Mesenchymal stem cell (in vitro differentiated cells and primary cell): Measurements from ENCODE around the gene CERK.

ENCODE experiments used
- DNase-seq: peaks from one replicate; pipeline ENCODE4 v3.0.0-alpha.2; 2013
- H2AFZ ChIP-seq: one replicate; pipeline ENCODE4 v1.6.1; 2013; ENCODE audit warnings: low read depth, mild to moderate bottlenecking, control low read depth, inconsistent platforms, low read length, moderate library complexity
- H2AK5ac ChIP-seq: 2 replicates; pipeline ENCODE4 v1.6.1; 2013; ENCODE audit warnings: low read length, moderate library complexity, mild to moderate bottlenecking, inconsistent platforms; ENCODE audit not compliant: severe bottlenecking
- H2BK120ac ChIP-seq: one replicate; pipeline ENCODE4 v1.6.1; 2013; ENCODE audit warnings: low read depth, mild to moderate bottlenecking, inconsistent platforms, low read length, moderate library complexity
- H2BK12ac ChIP-seq, 2 experiments: one replicate each; pipeline ENCODE4 v1.6.1; 2013; ENCODE audit warnings: inconsistent platforms in 2 of 2, low read length in 2 of 2, mild to moderate bottlenecking in 2 of 2, moderate library complexity in 2 of 2, control low read depth in 1 of 2
- H2BK15ac ChIP-seq: one replicate; pipeline ENCODE4 v1.6.1; 2013; ENCODE audit warnings: mild to moderate bottlenecking, low read depth, inconsistent platforms; ENCODE audit not compliant: poor library complexity, severe bottlenecking
- H2BK5ac ChIP-seq: 2 replicates; pipeline ENCODE4 v1.6.1; 2013; ENCODE audit warnings: low read depth, mild to moderate bottlenecking, low read length, control low read depth, inconsistent platforms; ENCODE audit not compliant: poor library complexity, severe bottlenecking
- H3K14ac ChIP-seq, 2 experiments: one replicate each; pipeline ENCODE4 v1.6.1; 2013; ENCODE audit warnings: inconsistent platforms in 2 of 2, low read length in 2 of 2, control low read depth in 1 of 2, mild to moderate bottlenecking in 1 of 2, moderate library complexity in 1 of 2
- H3K18ac ChIP-seq, 2 experiments: one replicate each; pipeline ENCODE4 v1.6.1; 2013; ENCODE audit warnings: inconsistent platforms in 2 of 2, low read length in 2 of 2, control low read depth in 1 of 2, low read depth in 1 of 2, mild to moderate bottlenecking in 1 of 2
- H3K23ac ChIP-seq, 2 experiments: one replicate each; pipeline ENCODE4 v1.6.1; 2013; ENCODE audit warnings: inconsistent platforms in 2 of 2, low read length in 2 of 2, mild to moderate bottlenecking in 2 of 2, moderate library complexity in 2 of 2, control low read depth in 1 of 2
- H3K27ac ChIP-seq: 2 replicates; pipeline ENCODE4 v1.5.1; 2013; ENCODE audit warnings: mild to moderate bottlenecking, moderate library complexity, low read length, control low read depth, inconsistent platforms; ENCODE audit not compliant: poor library complexity, severe bottlenecking
- H3K27me3 ChIP-seq, 2 experiments: 2 replicates each; pipeline versions ENCODE4 v1.6.1 to v1.7.0; 2013; ENCODE audit warnings: low read length in 2 of 2, mild to moderate bottlenecking in 2 of 2, moderate library complexity in 2 of 2, control low read depth in 1 of 2, inconsistent platforms in 1 of 2; ENCODE audit not compliant: control insufficient read depth in 1 of 2, insufficient read depth in 1 of 2
- H3K36me3 ChIP-seq, 2 experiments: 2 replicates each; pipeline versions ENCODE4 v1.6.1 to v1.7.0; 2013; ENCODE audit warnings: low read length in 2 of 2, control low read depth in 1 of 2, inconsistent platforms in 1 of 2, low read depth in 1 of 2, mild to moderate bottlenecking in 1 of 2; ENCODE audit not compliant: insufficient read depth in 2 of 2, control insufficient read depth in 1 of 2
- H3K4ac ChIP-seq, 2 experiments: one replicate each; pipeline ENCODE4 v1.6.1; 2013; ENCODE audit warnings: inconsistent platforms in 2 of 2, low read length in 2 of 2, mild to moderate bottlenecking in 2 of 2, moderate library complexity in 2 of 2, control low read depth in 1 of 2, low read depth in 1 of 2
- H3K4me1 ChIP-seq: 2 replicates; pipeline ENCODE4 v1.6.1; 2013; ENCODE audit warnings: low read depth, low read length, control low read depth; ENCODE audit not compliant: control insufficient read depth, insufficient read depth
- H3K4me2 ChIP-seq: 2 replicates; pipeline ENCODE4 v1.6.1; 2013; ENCODE audit warnings: low read length, mild to moderate bottlenecking, inconsistent platforms; ENCODE audit not compliant: poor library complexity, severe bottlenecking
- H3K4me3 ChIP-seq, 2 experiments: 2 replicates each; pipeline versions ENCODE4 v1.5.1 to v1.7.0; 2013; ENCODE audit warnings: low read length in 2 of 2, mild to moderate bottlenecking in 2 of 2, control low read depth in 1 of 2, low read depth in 1 of 2; ENCODE audit not compliant: insufficient read depth in 1 of 2
- H3K79me1 ChIP-seq: replicated peaks from 2 replicates; pipeline ENCODE4 v1.6.1; 2013; ENCODE audit warnings: mild to moderate bottlenecking, control low read depth, low read length, inconsistent platforms; ENCODE audit not compliant: poor library complexity, severe bottlenecking
- H3K9ac ChIP-seq: 2 replicates; pipeline ENCODE4 v1.7.0; 2013; ENCODE audit warnings: mild to moderate bottlenecking, low read length, moderate library complexity
- H3K9me3 ChIP-seq: 2 replicates; pipeline ENCODE4 v1.7.0; 2013; ENCODE audit warnings: mild to moderate bottlenecking, low read length; ENCODE audit not compliant: control insufficient read depth
- H4K8ac ChIP-seq: one replicate; pipeline ENCODE4 v1.6.1; 2013; ENCODE audit warnings: inconsistent platforms, mild to moderate bottlenecking, low read length, moderate library complexity
- H4K91ac ChIP-seq: one replicate; pipeline ENCODE4 v1.6.1; 2013; ENCODE audit warnings: mild to moderate bottlenecking, low read length, inconsistent platforms
- WGBS: methylation state at CpG from one replicate; pipeline ENCODE4 v1.1.7; 2013; ENCODE audit warnings: mixed read lengths; 5-methylcytosine and 5-hydroxymethylcytosine counted together

Gene CERK

DNA sequence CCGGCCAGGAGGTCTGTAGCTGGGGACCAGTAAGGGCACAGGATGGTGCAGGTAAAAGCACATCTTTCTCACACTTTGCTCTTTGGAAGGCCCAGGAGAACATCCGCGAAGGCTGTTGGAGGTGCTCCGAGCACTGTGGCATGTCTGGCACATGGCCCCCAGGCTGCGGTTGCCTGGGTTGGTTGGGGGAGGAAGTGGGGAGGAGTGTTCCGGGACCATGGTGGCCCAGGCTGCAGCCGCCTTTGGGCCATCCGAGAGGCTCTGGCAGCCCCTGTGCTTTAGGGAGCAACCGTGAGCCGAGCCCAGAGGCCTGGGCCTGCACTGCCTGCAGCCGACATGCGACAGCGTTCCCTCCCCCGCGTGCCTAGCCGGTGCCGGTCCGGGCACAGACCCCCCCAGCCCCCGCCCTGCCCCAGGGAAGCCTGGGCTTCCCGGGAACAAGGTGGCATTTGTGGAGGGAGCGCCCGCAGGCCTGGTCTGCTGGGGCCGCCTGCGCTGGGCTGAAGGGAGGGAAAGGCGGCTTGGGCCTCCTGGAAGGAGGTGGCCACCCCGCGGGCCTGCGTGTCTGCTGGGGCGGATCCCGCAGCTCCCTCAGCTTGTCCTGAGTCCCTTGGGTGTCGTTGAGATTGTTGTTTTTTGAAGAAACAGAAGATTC, 59.9 kb downstream of the CERK start:
- Histone ChIP-seq H2AK5ac (no peak overlapping the region), H3K79me1 (peaks cover 5% of the 10 kb centered on the region), H3K4me1 (peaks cover 10% of the 10 kb centered on the region), H2BK120ac (no peak overlapping the region), H3K9me3 (no peaks in the 10 kb centered on the region), H3K14ac (no peak overlapping the region), H3K4me3 (no peak overlapping the region), H4K91ac (no peak overlapping the region), H3K27me3 (no peaks in the 10 kb centered on the region), H3K27ac (no peak overlapping the region), H3K18ac (no peak overlapping the region), H3K23ac (no peak overlapping the region), H3K4ac (no peak overlapping the region), H3K9ac (no peak overlapping the region), H2BK12ac (no peak overlapping the region), H4K8ac (no peak overlapping the region), H3K36me3 (peaks cover 25 to 67% of the 10 kb centered on the region in 2 experiments), H2BK5ac (no peak overlapping the region), H2AFZ (no peak overlapping the region), H3K4me2 (no peak overlapping the region), H2BK15ac (no peak overlapping the region)
- no peak for DNase-seq
- WGBS: 96% methylated on average over 31 of the region's 31 CpGs

DNA sequence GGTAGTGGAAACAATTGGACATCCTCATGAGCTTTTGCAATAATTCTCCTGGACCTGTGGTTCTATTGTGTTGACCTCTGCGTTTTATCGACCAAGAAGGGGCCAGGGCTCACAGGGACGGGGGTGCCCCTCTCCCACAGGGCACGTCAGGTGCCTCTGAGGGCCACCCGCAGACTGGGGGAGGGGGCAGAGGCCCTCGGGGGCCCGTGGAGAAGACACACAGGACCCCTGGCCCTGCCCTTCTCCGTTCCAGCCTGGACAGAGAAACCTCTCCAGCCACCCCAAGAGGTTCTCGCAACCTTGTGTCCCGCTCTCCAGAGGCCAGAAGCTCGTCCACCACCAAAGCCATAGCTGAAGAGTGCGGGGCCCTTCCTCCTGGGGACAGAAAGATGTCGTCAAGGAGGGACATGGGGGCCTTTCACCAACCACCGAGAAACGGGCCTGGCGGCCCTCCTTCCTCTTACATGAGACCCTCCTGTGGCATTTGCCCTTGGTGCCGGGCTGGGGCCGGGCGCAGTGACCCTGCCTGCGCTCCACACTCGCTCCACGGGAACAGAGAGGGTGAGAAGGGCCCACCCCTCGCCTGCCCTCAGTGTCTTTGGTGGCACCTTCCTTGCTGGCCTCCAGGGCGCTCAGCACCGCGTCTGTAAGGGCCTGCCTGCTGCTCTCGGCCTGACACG, 60.6 kb downstream of the CERK start:
- no peak overlapping the region for H3K4ac ChIP-seq
- H2BK15ac ChIP-seq: no peak overlapping the region
- H2AK5ac ChIP-seq: no peak overlapping the region
- WGBS: 92% methylated on average over 28 of the region's 28 CpGs
- H3K4me3 ChIP-seq: no peak overlapping the region
- no peak overlapping the region for H3K9ac ChIP-seq
- H2AFZ ChIP-seq: no peak overlapping the region
- H3K18ac ChIP-seq: no peak overlapping the region
- no peaks in the 10 kb centered on the region for H3K27me3 ChIP-seq
- no peak overlapping the region for H2BK120ac ChIP-seq
- H3K4me2 ChIP-seq: no peak overlapping the region
- H4K8ac ChIP-seq: peak overlapping the region; percentile 22
- H3K23ac ChIP-seq: no peak overlapping the region
- no peak overlapping the region for H2BK12ac ChIP-seq
- no peak overlapping the region for H3K27ac ChIP-seq
- no peak for DNase-seq
- peaks cover 5% of the 10 kb centered on the region for H3K79me1 ChIP-seq
- H3K9me3 ChIP-seq: no peaks in the 10 kb centered on the region
- H4K91ac ChIP-seq: no peak overlapping the region
- no peak overlapping the region for H3K14ac ChIP-seq
- peaks cover 24 to 70% of the 10 kb centered on the region in 2 experiments for H3K36me3 ChIP-seq
- no peak overlapping the region for H2BK5ac ChIP-seq
- H3K4me1 ChIP-seq: peaks cover 10% of the 10 kb centered on the region

DNA sequence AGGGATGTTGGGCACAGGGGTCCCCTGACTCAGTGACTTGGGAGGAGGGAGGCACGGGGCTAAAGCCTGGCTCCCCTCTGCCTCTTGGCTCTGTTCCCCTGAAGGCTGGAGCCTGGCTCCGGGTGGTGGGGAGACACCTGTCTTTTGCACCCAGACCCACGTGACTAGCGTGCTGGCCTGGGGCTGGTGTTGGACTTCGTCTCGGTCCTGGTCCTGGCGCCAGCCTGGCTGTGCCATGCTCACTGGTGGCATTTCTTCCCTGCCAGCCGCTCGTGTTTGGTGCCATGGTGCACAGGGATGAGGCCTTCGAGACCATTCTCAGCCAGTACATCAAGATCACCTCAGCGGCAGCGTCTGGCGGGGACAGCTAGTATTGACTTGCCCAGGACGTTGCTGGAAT, 61.2 kb downstream of the CERK start:
- H3K27ac ChIP-seq: no peak overlapping the region
- no peak overlapping the region for H3K4me2 ChIP-seq
- H3K4ac ChIP-seq: no peak overlapping the region
- no peak overlapping the region for H2BK12ac ChIP-seq
- no peaks in the 10 kb centered on the region for H3K27me3 ChIP-seq
- H3K36me3 ChIP-seq: peaks cover 18 to 71% of the 10 kb centered on the region in 2 experiments
- no peak overlapping the region for H3K4me3 ChIP-seq
- no peak overlapping the region for H3K23ac ChIP-seq
- DNase-seq: no peak
- H2BK120ac ChIP-seq: no peak overlapping the region
- H4K91ac ChIP-seq: no peak overlapping the region
- H4K8ac ChIP-seq: no peak overlapping the region
- H2AFZ ChIP-seq: no peak overlapping the region
- H3K4me1 ChIP-seq: peaks cover 10% of the 10 kb centered on the region
- peaks cover 5% of the 10 kb centered on the region for H3K79me1 ChIP-seq
- peak overlapping the region; percentile 12 for H2BK15ac ChIP-seq
- H2AK5ac ChIP-seq: no peak overlapping the region
- 93% methylated on average over 10 of the region's 14 CpGs for WGBS
- H2BK5ac ChIP-seq: no peak overlapping the region
- H3K14ac ChIP-seq: no peak overlapping the region
- no peak overlapping the region for H3K9ac ChIP-seq
- H3K9me3 ChIP-seq: no peaks in the 10 kb centered on the region
- no peak overlapping the region for H3K18ac ChIP-seq

DNA sequence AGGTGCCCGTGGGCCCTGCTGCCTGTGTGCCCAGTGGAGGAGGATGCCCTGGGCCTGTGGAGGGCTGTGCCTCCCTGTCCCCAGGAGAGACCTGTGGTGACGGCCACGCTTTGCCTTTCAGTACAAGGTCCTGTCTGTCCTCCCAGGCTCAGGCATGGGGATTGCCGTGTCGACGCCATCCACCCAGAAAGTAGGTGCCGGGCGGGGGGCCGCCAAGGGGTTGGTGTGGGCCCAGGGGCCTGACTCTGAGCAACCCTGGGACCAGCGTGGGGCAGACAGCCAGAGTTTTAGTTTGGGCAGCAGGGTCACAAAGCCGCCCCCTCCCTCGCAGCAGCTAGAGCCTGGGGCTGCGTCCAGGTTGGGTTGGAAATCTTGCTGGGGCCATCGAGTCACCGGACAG, 61.6 kb downstream of the CERK start:
- Histone ChIP-seq H3K14ac (no peak overlapping the region), H3K18ac (no peak overlapping the region), H3K27ac (no peak overlapping the region), H3K4me2 (no peak overlapping the region), H4K91ac (no peak overlapping the region), H3K79me1 (peaks cover 5% of the 10 kb centered on the region), H2BK15ac (peak overlapping the region; percentile 12), H3K9ac (no peak overlapping the region), H3K36me3 (peaks cover 18 to 72% of the 10 kb centered on the region in 2 experiments), H2BK12ac (no peak overlapping the region), H3K4me1 (peaks cover 10% of the 10 kb centered on the region), H3K4me3 (no peak overlapping the region), H3K4ac (no peak overlapping the region), H2AFZ (no peak overlapping the region), H2AK5ac (no peak overlapping the region), H2BK5ac (no peak overlapping the region), H4K8ac (no peak overlapping the region), H2BK120ac (no peak overlapping the region), H3K23ac (no peak overlapping the region), H3K9me3 (no peaks in the 10 kb centered on the region), H3K27me3 (no peaks in the 10 kb centered on the region)
- 91% methylated on average over 15 of the region's 15 CpGs for WGBS
- no peak for DNase-seq
